Lower lobe of right lung (tissue), 2 donors: Measurements from ENCODE around the gene ANO7. TPM values are rescaled to one million over a fixed set of nuclear protein-coding genes. Genes with fewer than 3 reads are reported as not detected.
A peak's percentile ranks its signal among the peaks of the same experiment; 100 is the strongest.

ENCODE experiments used
- ATAC-seq, 2 donors: fragments of 200-7000 bp; cut with Tn5 transposase; one replicate each; pipeline ENCODE4 v1.9.1; 2020 to 2022; ENCODE audit warnings: mild to moderate bottlenecking in 2 of 2, moderate library complexity in 2 of 2
- DNase-seq: peaks from one replicate; pipeline ENCODE4 v3.0.0-alpha.2; 2020
- H3K27ac ChIP-seq: fragments of 200-600 bp; one replicate; pipeline ENCODE4 v1.8.0; 2022
- H3K27me3 ChIP-seq: fragments of 200-600 bp; one replicate; pipeline ENCODE4 v1.8.0; 2022; ENCODE audit warnings: low read depth
- H3K36me3 ChIP-seq: fragments of 200-600 bp; one replicate; pipeline ENCODE4 v1.8.0; 2022; ENCODE audit warnings: mild to moderate bottlenecking
- H3K4me1 ChIP-seq: fragments of 200-600 bp; one replicate; pipeline ENCODE4 v1.8.0; 2022
- H3K4me3 ChIP-seq: fragments of 200-600 bp; one replicate; pipeline ENCODE4 v1.8.0; 2022; ENCODE audit warnings: mild to moderate bottlenecking
- H3K9me3 ChIP-seq: fragments of 200-600 bp; one replicate; pipeline ENCODE4 v1.8.0; 2022
- intact Hi-C: fragments of 100-400 bp; cut with DNase I; formaldehyde crosslinking; loops from one replicate; pipeline ENCODE4 v1.11.0; 2022
- total RNA-seq: library from RNA; stranded (reverse); fragmentation: NEBNext Ultra II Directional; extraction: Animal tissue kit (Norgen Biotek cat#: 25700); gene quantifications from one replicate; pipeline ENCODE4 v1.2.1, GENCODE V29; 2021
- TF ChIP-seq, protein P1 (sequence below): fragments of 200-600 bp; IDR thresholded peaks from one replicate; pipeline ENCODE4 v1.8.0; 2022; ENCODE audit warnings: antibody characterized with exemption, mild to moderate bottlenecking
- donor health status: DM: no; HTN: yes; CAD: no; lungs with severe emphysema.

The ANO7 gene
- total RNA-seq, 1 donor from 2014 or later: 1.3 TPM

- Histone ChIP-seq H3K36me3 (peaks cover 71% of the 10 kb centered on the region), H3K27me3 (no peaks in the 10 kb centered on the region), H3K4me3 (no peak overlapping the region), H3K27ac (no peak overlapping the region), H3K4me1 (peaks cover 13% of the 10 kb centered on the region), H3K9me3 (no peaks in the 10 kb centered on the region)
- TF ChIP-seq, protein P1, sequence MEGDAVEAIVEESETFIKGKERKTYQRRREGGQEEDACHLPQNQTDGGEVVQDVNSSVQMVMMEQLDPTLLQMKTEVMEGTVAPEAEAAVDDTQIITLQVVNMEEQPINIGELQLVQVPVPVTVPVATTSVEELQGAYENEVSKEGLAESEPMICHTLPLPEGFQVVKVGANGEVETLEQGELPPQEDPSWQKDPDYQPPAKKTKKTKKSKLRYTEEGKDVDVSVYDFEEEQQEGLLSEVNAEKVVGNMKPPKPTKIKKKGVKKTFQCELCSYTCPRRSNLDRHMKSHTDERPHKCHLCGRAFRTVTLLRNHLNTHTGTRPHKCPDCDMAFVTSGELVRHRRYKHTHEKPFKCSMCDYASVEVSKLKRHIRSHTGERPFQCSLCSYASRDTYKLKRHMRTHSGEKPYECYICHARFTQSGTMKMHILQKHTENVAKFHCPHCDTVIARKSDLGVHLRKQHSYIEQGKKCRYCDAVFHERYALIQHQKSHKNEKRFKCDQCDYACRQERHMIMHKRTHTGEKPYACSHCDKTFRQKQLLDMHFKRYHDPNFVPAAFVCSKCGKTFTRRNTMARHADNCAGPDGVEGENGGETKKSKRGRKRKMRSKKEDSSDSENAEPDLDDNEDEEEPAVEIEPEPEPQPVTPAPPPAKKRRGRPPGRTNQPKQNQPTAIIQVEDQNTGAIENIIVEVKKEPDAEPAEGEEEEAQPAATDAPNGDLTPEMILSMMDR: no peak
- ATAC-seq (no peak), DNase-seq (no peak)
- intact Hi-C loops: no loop called here
Measured at GRCh38 chr2:241157841-241158545, 30.5 kb upstream of the ANO7 start.

DNA sequence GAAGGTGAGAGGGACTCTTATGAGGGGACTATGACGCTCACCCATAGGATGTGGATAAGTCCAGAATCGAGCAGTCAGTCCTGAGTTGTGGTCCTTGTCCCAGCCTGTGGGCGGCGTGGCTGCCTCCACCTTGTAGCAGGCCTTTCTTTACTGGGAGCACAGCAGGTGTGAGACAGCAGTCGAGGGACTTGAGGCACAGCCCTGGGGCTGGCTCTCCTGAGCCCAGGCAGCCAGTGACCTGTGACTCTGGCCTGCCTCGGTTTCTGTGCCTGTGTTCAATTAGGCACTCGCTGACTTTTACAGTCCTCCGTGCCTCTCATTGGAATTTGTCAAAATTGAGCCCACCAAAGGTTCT lies 30.0 kb upstream of the ANO7 start:
- Histone ChIP-seq H3K27ac (no peak overlapping the region), H3K4me1 (peaks cover 13% of the 10 kb centered on the region), H3K9me3 (no peaks in the 10 kb centered on the region), H3K4me3 (no peak overlapping the region), H3K36me3 (peaks cover 72% of the 10 kb centered on the region), H3K27me3 (no peaks in the 10 kb centered on the region)
- no peak for DNase-seq
- no peak for ATAC-seq
- intact Hi-C loops: no loop called here
- TF ChIP-seq, protein P1: no peak

DNA sequence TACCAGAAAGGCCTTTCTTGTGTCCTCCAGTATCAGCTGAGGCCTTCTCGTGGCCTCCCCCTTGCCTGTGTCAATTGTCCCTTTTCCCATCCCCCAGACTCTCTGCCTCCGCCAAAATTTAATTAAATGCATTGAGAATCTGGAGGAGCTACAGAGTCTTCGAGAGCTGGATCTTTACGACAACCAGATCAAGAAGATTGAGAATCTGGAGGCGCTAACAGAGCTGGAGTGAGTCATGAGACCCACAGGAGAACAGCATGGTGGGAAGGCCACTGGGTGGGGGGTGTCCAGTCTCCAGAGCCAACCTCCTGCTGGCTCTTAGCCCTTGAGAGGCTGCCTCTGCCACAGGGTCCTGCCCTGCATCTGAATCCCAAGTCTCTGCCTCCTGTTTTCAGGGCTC lies 29.4 kb upstream of the ANO7 start:
- peaks cover 13% of the 10 kb centered on the region for H3K4me1 ChIP-seq
- no peak overlapping the region for H3K27ac ChIP-seq
- no peaks in the 10 kb centered on the region for H3K27me3 ChIP-seq
- TF ChIP-seq, protein P1: no peak
- DNase-seq (no peak), ATAC-seq (no peak)
- H3K9me3 ChIP-seq: no peaks in the 10 kb centered on the region
- intact Hi-C loops: no loop called here
- no peak overlapping the region for H3K4me3 ChIP-seq
- peaks cover 74% of the 10 kb centered on the region for H3K36me3 ChIP-seq

DNA sequence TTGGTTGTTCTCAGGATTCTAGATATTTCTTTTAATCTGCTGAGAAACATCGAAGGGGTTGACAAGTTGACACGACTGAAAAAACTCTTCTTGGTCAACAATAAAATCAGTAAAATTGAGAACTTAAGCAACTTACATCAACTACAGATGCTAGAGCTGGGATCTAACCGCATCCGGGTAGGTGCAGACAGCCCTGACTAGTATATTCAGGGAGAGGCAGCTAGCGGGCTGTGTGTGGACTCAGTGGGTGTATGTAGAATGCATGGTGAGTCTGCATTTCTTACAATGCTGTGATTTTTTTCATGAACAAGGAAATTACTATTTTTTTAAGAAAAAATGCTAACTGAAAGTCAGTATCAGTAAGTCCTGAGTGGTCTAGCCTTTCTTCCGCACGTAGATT lies 28.2 kb upstream of the ANO7 start:
- no peak overlapping the region for H3K4me3 ChIP-seq
- no peak for DNase-seq
- intact Hi-C loops: no loop called here

GRCh38 chr2:241161646-241162281 lies 26.7 kb upstream of the ANO7 start:
- intact Hi-C loops: no loop called here
- peaks cover 81% of the 10 kb centered on the region for H3K36me3 ChIP-seq
- H3K27me3 ChIP-seq: no peaks in the 10 kb centered on the region
- TF ChIP-seq, protein P1: no peak
- H3K9me3 ChIP-seq: no peaks in the 10 kb centered on the region
- H3K4me1 ChIP-seq: peaks cover 13% of the 10 kb centered on the region
- ATAC-seq (peak; percentile 80 to 81), DNase-seq (peak; percentile 55)
- peak overlapping the region; percentile 53 for H3K27ac ChIP-seq
- no peak overlapping the region for H3K4me3 ChIP-seq

More for the DNA sequence above, 28.2 kb upstream of the ANO7 start:
- Histone ChIP-seq H3K27me3 (no peaks in the 10 kb centered on the region), H3K9me3 (no peaks in the 10 kb centered on the region), H3K27ac (no peak overlapping the region), H3K36me3 (peaks cover 74% of the 10 kb centered on the region), H3K4me1 (peaks cover 13% of the 10 kb centered on the region)
- TF ChIP-seq, protein P1: no peak
- no peak for ATAC-seq
